Calu3 (cell line): ENCODE data around the gene GFOD1. TPM values are rescaled to one million over a fixed set of nuclear protein-coding genes. Genes with fewer than 3 reads are reported as not detected.

Source experiments
- BruUV-seq: library from RNA; stranded (reverse); fragments of 400-500 nt; replicated peaks from 2 replicates; lab custom pipeline; 2021; lab: Mats Ljungman, UMichigan
- CTCF ChIA-PET: fragments of 300-600 bp; sonication (Branson Sonifier 250); formaldehyde crosslinking; loops from one replicate; lab custom pipeline; 2022; ENCODE audit warnings: antibody characterized with exemption; lab: Charles Lee
- DNase-seq: peaks from one replicate; pipeline ENCODE4 v3.0.0; 2022
- H3K27ac Mint-ChIP-seq: one replicate; pipeline ENCODE4 v1.8.0; 2022; ENCODE audit warnings: mixed read lengths; ENCODE audit not compliant: unreplicated experiment
- H3K27me3 Mint-ChIP-seq: one replicate; pipeline ENCODE4 v1.8.0; 2022; ENCODE audit warnings: mixed read lengths; ENCODE audit not compliant: unreplicated experiment
- H3K36me3 Mint-ChIP-seq: one replicate; pipeline ENCODE4 v1.8.0; 2022; ENCODE audit warnings: mild to moderate bottlenecking, moderate library complexity, mixed read lengths; ENCODE audit not compliant: insufficient read depth, unreplicated experiment
- H3K4me1 Mint-ChIP-seq: one replicate; pipeline ENCODE4 v1.8.0; 2022; ENCODE audit warnings: mild to moderate bottlenecking, low read depth, mixed read lengths; ENCODE audit not compliant: unreplicated experiment
- H3K4me3 Mint-ChIP-seq: one replicate; pipeline ENCODE4 v1.8.0; 2022; ENCODE audit warnings: mild to moderate bottlenecking, low read depth, moderate library complexity, mixed read lengths; ENCODE audit not compliant: unreplicated experiment
- H3K9me3 Mint-ChIP-seq: one replicate; pipeline ENCODE4 v1.8.0; 2022; ENCODE audit warnings: low read depth, mixed read lengths; ENCODE audit not compliant: unreplicated experiment
- CTCF ChIP-seq: fragments of 200-600 bp; IDR thresholded peaks from one replicate; pipeline ENCODE4 v1.8.0; 2022; ENCODE audit warnings: antibody characterized with exemption; ENCODE audit not compliant: unreplicated experiment
- intact Hi-C: fragments of 100-400 bp; cut with micrococcal nuclease; formaldehyde crosslinking; loops from one replicate; pipeline ENCODE4 v1.10.0; 2022; ENCODE audit not compliant: unreplicated experiment
- total RNA-seq: library from RNA; stranded (reverse); gene quantifications from 2 replicates; pipeline ENCODE4 v1.2.3, GENCODE V29; 2022

Gene GFOD1
- total RNA-seq, 1 experiment from 2014 or later, result 9.5 TPM

GRCh38 chr6:13439644-13440043 lies 47.8 kb downstream of the GFOD1 start:
- CTCF ChIA-PET, result no interaction called here

GRCh38 chr6:13438126-13438525 lies 49.3 kb downstream of the GFOD1 start:
- no peak for TF ChIP-seq CTCF
- Mint-ChIP-seq H3K27ac (no peak overlapping the region), H3K4me1 (peaks cover 7% of the 10 kb centered on the region), H3K9me3 (no peaks in the 10 kb centered on the region), H3K27me3 (no peaks in the 10 kb centered on the region), H3K36me3 (no peaks in the 10 kb centered on the region), H3K4me3 (no peak overlapping the region)
- intact Hi-C loops, result no loop called here
- DNase-seq, result no peak
- CTCF ChIA-PET, result no interaction called here
- BruUV-seq, result no TSS peak

More at GRCh38 chr6:13439644-13440043, 47.8 kb downstream of the GFOD1 start:
- intact Hi-C loops, result no loop called here
- Mint-ChIP-seq H3K27me3 (no peaks in the 10 kb centered on the region), H3K4me3 (no peak overlapping the region), H3K4me1 (peaks cover 7% of the 10 kb centered on the region), H3K9me3 (no peaks in the 10 kb centered on the region), H3K36me3 (no peaks in the 10 kb centered on the region), H3K27ac (no peak overlapping the region)
- TF ChIP-seq CTCF, result no peak
- BruUV-seq, result no TSS peak
- no peak for DNase-seq

GRCh38 chr6:13437218-13437996 lies 50.0 kb downstream of the GFOD1 start:
- no peak overlapping the region for H3K27ac Mint-ChIP-seq
- no peak overlapping the region for H3K4me3 Mint-ChIP-seq
- no peaks in the 10 kb centered on the region for H3K9me3 Mint-ChIP-seq
- peaks cover 7% of the 10 kb centered on the region for H3K4me1 Mint-ChIP-seq
- TF ChIP-seq CTCF, result no peak
- CTCF ChIA-PET, result interaction anchor here (0.5 kb wide), 1 partner anchor 233 kb away, joined by 6 read pairs; no protein-coding TSS in a partner anchor
- H3K27me3 Mint-ChIP-seq, result no peaks in the 10 kb centered on the region
- no peaks in the 10 kb centered on the region for H3K36me3 Mint-ChIP-seq
- BruUV-seq, result no TSS peak
- DNase-seq, result no peak
- intact Hi-C loops, result no loop called here

- H3K4me1 Mint-ChIP-seq, result peaks cover 12% of the 10 kb centered on the region
- no peak for DNase-seq
- TF ChIP-seq CTCF, result no peak
- H3K27ac Mint-ChIP-seq, result no peak overlapping the region
- BruUV-seq, result no TSS peak
- intact Hi-C loops, result no loop called here
- H3K27me3 Mint-ChIP-seq, result no peaks in the 10 kb centered on the region
- no peaks in the 10 kb centered on the region for H3K36me3 Mint-ChIP-seq
- H3K9me3 Mint-ChIP-seq, result no peaks in the 10 kb centered on the region
- CTCF ChIA-PET, result interaction anchor here (0.5 kb wide), 1 partner anchor 234 kb away, joined by 6 read pairs; no protein-coding TSS in a partner anchor
- no peak overlapping the region for H3K4me3 Mint-ChIP-seq
Observed at GRCh38 chr6:13436399-13437217, 50.8 kb downstream of the GFOD1 start.
